ENCODE results near the gene SYNM. TPM values are rescaled to one million over a fixed set of nuclear protein-coding genes. Genes with fewer than 3 reads are reported as not detected.

Gene SYNM
- total and polyA plus RNA-seq, 2 experiments from 2014 or later: 0.18 to 0.97 TPM

- Histone ChIP-seq H3K4me1 (ENCODE audit: insufficient read depth) (0 out of 2 replicates have a peak, but pooled peaks cover 4% of the 10 kb centered on the region), H3K36me3 (ENCODE audit: low read depth) (no peaks in the 10 kb centered on the region), H3F3A (ENCODE audit: insufficient read depth) (no peaks in the 10 kb centered on the region), H3K9ac (no peak overlapping the region), H3K4me3 (no peak overlapping the region), H3K79me2 (ENCODE audit: insufficient read depth) (no peaks in the 10 kb centered on the region), H4K20me1 (ENCODE audit: insufficient read depth) (no peaks in the 10 kb centered on the region), H3K27ac (no peak overlapping the region), H2AFZ (no peak overlapping the region), H3K9me2 (ENCODE audit: insufficient read depth) (no peaks in the 10 kb centered on the region), H3K4me2 (ENCODE audit: unreplicated experiment) (no peak overlapping the region), H3K9me3 (ENCODE audit: low read depth) (no peaks in the 10 kb centered on the region), H3K27me3 (replicated peaks; ENCODE audit: insufficient read depth) (no peaks in the 10 kb centered on the region; the same call in none of the 2 replicates)
- WGBS, 2 experiments (ENCODE audit: low coverage in 1 of 2, low lambda C conversion rate in 2 of 2, missing lambda C conversion rate in 2 of 2): 75 to 77% methylated on average over 14 of the region's 14 CpGs
- DNase-seq: no peak
- in situ Hi-C loops (cut with MboI): no loop called here
- TF ChIP-seq EZH2 (IDR thresholded peaks at IDR 0.05; ENCODE audit: insufficient read depth, poor library complexity, severe bottlenecking): no peak
- no peak for TF ChIP-seq EZH2phosphoT487 (IDR thresholded peaks at IDR 0.05; ENCODE audit: insufficient read depth, low read depth)
These were observed 7.2 kb upstream of the SYNM start for GRCh38 chr15:99097441-99098410.

GRCh38 chr15:99098426-99098825, 6.5 kb upstream of the SYNM start:
- H3F3A ChIP-seq (ENCODE audit: insufficient read depth): no peaks in the 10 kb centered on the region
- no peaks in the 10 kb centered on the region for H3K9me3 ChIP-seq (ENCODE audit: low read depth)
- H3K9ac ChIP-seq: no peak overlapping the region
- TF ChIP-seq EZH2phosphoT487 (IDR thresholded peaks at IDR 0.05; ENCODE audit: insufficient read depth, low read depth): no peak
- TF ChIP-seq EZH2 (IDR thresholded peaks at IDR 0.05; ENCODE audit: insufficient read depth, poor library complexity, severe bottlenecking): no peak
- H4K20me1 ChIP-seq (ENCODE audit: insufficient read depth): no peaks in the 10 kb centered on the region
- H3K79me2 ChIP-seq (ENCODE audit: insufficient read depth): no peaks in the 10 kb centered on the region
- in situ Hi-C loops (cut with MboI): no loop called here
- no peak overlapping the region for H2AFZ ChIP-seq
- H3K27ac ChIP-seq: no peak overlapping the region
- no peak overlapping the region for H3K4me3 ChIP-seq
- H3K4me1 ChIP-seq (ENCODE audit: insufficient read depth): 0 out of 2 replicates have a peak, but pooled peaks cover 4% of the 10 kb centered on the region
- H3K36me3 ChIP-seq (ENCODE audit: low read depth): no peaks in the 10 kb centered on the region
- peaks cover 5% of the 10 kb centered on the region for H3K27me3 ChIP-seq (replicated peaks; ENCODE audit: insufficient read depth)
- WGBS, 2 experiments (ENCODE audit: low coverage in 1 of 2, low lambda C conversion rate in 2 of 2, missing lambda C conversion rate in 2 of 2): 78 to 81% methylated on average over 12 of the region's 12 CpGs
- no peak for DNase-seq
- no peaks in the 10 kb centered on the region for H3K9me2 ChIP-seq (ENCODE audit: insufficient read depth)
- no peak overlapping the region for H3K4me2 ChIP-seq (ENCODE audit: unreplicated experiment)

GRCh38 chr15:99098991-99099390, 5.9 kb upstream of the SYNM start:
- WGBS, 2 experiments (ENCODE audit: low coverage in 1 of 2, low lambda C conversion rate in 2 of 2, missing lambda C conversion rate in 2 of 2): 69 to 71% methylated on average over 6 of the region's 6 CpGs
- no peaks in the 10 kb centered on the region for H3K9me3 ChIP-seq (ENCODE audit: low read depth)

GRCh38 chr15:99099661-99100060, 5.2 kb upstream of the SYNM start:
- Histone ChIP-seq H3K4me1 (ENCODE audit: insufficient read depth) (0 out of 2 replicates have a peak, but pooled peaks cover 4% of the 10 kb centered on the region), H3K4me3 (no peak overlapping the region), H4K20me1 (ENCODE audit: insufficient read depth) (no peaks in the 10 kb centered on the region), H3K27me3 (replicated peaks; ENCODE audit: insufficient read depth) (peaks cover 7% of the 10 kb centered on the region), H2AFZ (no peak overlapping the region), H3K27ac (no peak overlapping the region), H3K4me2 (ENCODE audit: unreplicated experiment) (no peak overlapping the region), H3K9ac (no peak overlapping the region), H3K9me2 (ENCODE audit: insufficient read depth) (no peaks in the 10 kb centered on the region), H3K36me3 (ENCODE audit: low read depth) (no peaks in the 10 kb centered on the region), H3F3A (ENCODE audit: insufficient read depth) (no peaks in the 10 kb centered on the region), H3K79me2 (ENCODE audit: insufficient read depth) (no peaks in the 10 kb centered on the region), H3K9me3 (ENCODE audit: low read depth) (no peaks in the 10 kb centered on the region)
- TF ChIP-seq EZH2 (IDR thresholded peaks at IDR 0.05; ENCODE audit: insufficient read depth, poor library complexity, severe bottlenecking) (no peak), EZH2phosphoT487 (IDR thresholded peaks at IDR 0.05; ENCODE audit: insufficient read depth, low read depth) (no peak)
- no peak for DNase-seq
- 59 to 74% methylated on average over 5 to 7 of the region's 7 CpGs for WGBS, 2 experiments (ENCODE audit: low coverage in 1 of 2, low lambda C conversion rate in 2 of 2, missing lambda C conversion rate in 2 of 2)
- in situ Hi-C loops (cut with MboI): loop anchor here (5.0 to 25.0 kb wide), 2 partner anchors 113 to 638 kb away; partner anchors contain the start of gene LYSMD4

More at GRCh38 chr15:99098991-99099390, 5.9 kb upstream of the SYNM start:
- H2AFZ ChIP-seq: no peak overlapping the region
- no peak for TF ChIP-seq EZH2 (IDR thresholded peaks at IDR 0.05; ENCODE audit: insufficient read depth, poor library complexity, severe bottlenecking)
- TF ChIP-seq EZH2phosphoT487 (IDR thresholded peaks at IDR 0.05; ENCODE audit: insufficient read depth, low read depth): no peak
- no peak overlapping the region for H3K4me3 ChIP-seq
- H3K4me1 ChIP-seq (ENCODE audit: insufficient read depth): 0 out of 2 replicates have a peak, but pooled peaks cover 4% of the 10 kb centered on the region
- no peaks in the 10 kb centered on the region for H3K79me2 ChIP-seq (ENCODE audit: insufficient read depth)
- no peak overlapping the region for H3K27ac ChIP-seq
- H3K4me2 ChIP-seq (ENCODE audit: unreplicated experiment): no peak overlapping the region
- DNase-seq: no peak
- H3K27me3 ChIP-seq (replicated peaks; ENCODE audit: insufficient read depth): peaks cover 7% of the 10 kb centered on the region
- H3K9me2 ChIP-seq (ENCODE audit: insufficient read depth): no peaks in the 10 kb centered on the region
- no peaks in the 10 kb centered on the region for H3K36me3 ChIP-seq (ENCODE audit: low read depth)
- H4K20me1 ChIP-seq (ENCODE audit: insufficient read depth): no peaks in the 10 kb centered on the region
- in situ Hi-C loops (cut with MboI): no loop called here
- no peaks in the 10 kb centered on the region for H3F3A ChIP-seq (ENCODE audit: insufficient read depth)
- no peak overlapping the region for H3K9ac ChIP-seq

All from GM23248 (cell line).